Measurements from ENCODE around the gene PRM3. TPM values are rescaled to one million over a fixed set of nuclear protein-coding genes. Genes with fewer than 3 reads are reported as not detected.

Gene PRM3
- total and polyA plus RNA-seq, 4 donors = not detected

GRCh38 chr16:11251525-11252481 is 21.6 kb downstream of the PRM3 start (continued):
- no peak for TF ChIP-seq GABPA (IDR thresholded peaks at IDR 0.05 in 1 of 2, conservative IDR thresholded peaks at IDR 0.05 in 1 of 2)
- TF ChIP-seq, protein P1, sequence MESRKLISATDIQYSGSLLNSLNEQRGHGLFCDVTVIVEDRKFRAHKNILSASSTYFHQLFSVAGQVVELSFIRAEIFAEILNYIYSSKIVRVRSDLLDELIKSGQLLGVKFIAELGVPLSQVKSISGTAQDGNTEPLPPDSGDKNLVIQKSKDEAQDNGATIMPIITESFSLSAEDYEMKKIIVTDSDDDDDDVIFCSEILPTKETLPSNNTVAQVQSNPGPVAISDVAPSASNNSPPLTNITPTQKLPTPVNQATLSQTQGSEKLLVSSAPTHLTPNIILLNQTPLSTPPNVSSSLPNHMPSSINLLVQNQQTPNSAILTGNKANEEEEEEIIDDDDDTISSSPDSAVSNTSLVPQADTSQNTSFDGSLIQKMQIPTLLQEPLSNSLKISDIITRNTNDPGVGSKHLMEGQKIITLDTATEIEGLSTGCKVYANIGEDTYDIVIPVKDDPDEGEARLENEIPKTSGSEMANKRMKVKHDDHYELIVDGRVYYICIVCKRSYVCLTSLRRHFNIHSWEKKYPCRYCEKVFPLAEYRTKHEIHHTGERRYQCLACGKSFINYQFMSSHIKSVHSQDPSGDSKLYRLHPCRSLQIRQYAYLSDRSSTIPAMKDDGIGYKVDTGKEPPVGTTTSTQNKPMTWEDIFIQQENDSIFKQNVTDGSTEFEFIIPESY (IDR thresholded peaks at IDR 0.05) = no peak

GRCh38 chr16:11250786-11251524 is 22.5 kb downstream of the PRM3 start:
- Histone ChIP-seq H3K4me3 (ENCODE audit: low read depth in 1 of 3, low read length in 3 of 3) (no peak overlapping the region), H3K27me3 (ENCODE audit: control insufficient read depth in 4 of 4, insufficient read depth in 4 of 4, low read length in 3 of 4) (no peaks in the 10 kb centered on the region), H3K9ac (ENCODE audit: low read depth in 1 of 2, low read length in 2 of 2) (no peak overlapping the region), H3K9me3 (ENCODE audit: control insufficient read depth in 4 of 4, low read length in 3 of 4) (no peaks in the 10 kb centered on the region), H3K4me1 (ENCODE audit: control insufficient read depth in 4 of 4, insufficient read depth in 4 of 4, low read length in 3 of 4) (peaks cover 0 to 13% (median 11%) of the 10 kb centered on the region in 4 donors), H3K27ac (ENCODE audit: low read depth in 1 of 2, low read length in 2 of 2) (no peak overlapping the region), H3K36me3 (ENCODE audit: control insufficient read depth in 4 of 4, insufficient read depth in 3 of 4, low read depth in 1 of 4, low read length in 3 of 4) (peaks cover 0 to 1% (median 0%) of the 10 kb centered on the region in 4 donors)
- 97% methylated on average over 10 of the region's 10 CpGs for WGBS
- TF ChIP-seq HNF4A (conservative IDR thresholded peaks at IDR 0.05) (no peak), MAX (IDR thresholded peaks at IDR 0.05) (no peak), GABPA (IDR thresholded peaks at IDR 0.05 in 1 of 2, conservative IDR thresholded peaks at IDR 0.05 in 1 of 2) (no peak), SP1 (IDR thresholded peaks at IDR 0.05) (no peak), ATF3 (IDR thresholded peaks at IDR 0.05) (no peak), TAF1 (conservative IDR thresholded peaks at IDR 0.05) (no peak), FOXA2 (IDR thresholded peaks at IDR 0.05) (no peak), HNF4G (IDR thresholded peaks at IDR 0.05) (no peak), EGR1 (IDR thresholded peaks at IDR 0.05; ENCODE audit: low read depth in 2 of 2) (no peak), RXRA (IDR thresholded peaks at IDR 0.05) (no peak), YY1 (IDR thresholded peaks at IDR 0.05) (no peak), NR2F2 (IDR thresholded peaks at IDR 0.05) (no peak), RAD21 (IDR thresholded peaks at IDR 0.05) (no peak), FOXA1 (IDR thresholded peaks at IDR 0.05) (no peak), JUND (IDR thresholded peaks at IDR 0.05) (no peak)
- TF ChIP-seq, protein P1 (IDR thresholded peaks at IDR 0.05) = no peak
- TF ChIP-seq, protein P2, sequence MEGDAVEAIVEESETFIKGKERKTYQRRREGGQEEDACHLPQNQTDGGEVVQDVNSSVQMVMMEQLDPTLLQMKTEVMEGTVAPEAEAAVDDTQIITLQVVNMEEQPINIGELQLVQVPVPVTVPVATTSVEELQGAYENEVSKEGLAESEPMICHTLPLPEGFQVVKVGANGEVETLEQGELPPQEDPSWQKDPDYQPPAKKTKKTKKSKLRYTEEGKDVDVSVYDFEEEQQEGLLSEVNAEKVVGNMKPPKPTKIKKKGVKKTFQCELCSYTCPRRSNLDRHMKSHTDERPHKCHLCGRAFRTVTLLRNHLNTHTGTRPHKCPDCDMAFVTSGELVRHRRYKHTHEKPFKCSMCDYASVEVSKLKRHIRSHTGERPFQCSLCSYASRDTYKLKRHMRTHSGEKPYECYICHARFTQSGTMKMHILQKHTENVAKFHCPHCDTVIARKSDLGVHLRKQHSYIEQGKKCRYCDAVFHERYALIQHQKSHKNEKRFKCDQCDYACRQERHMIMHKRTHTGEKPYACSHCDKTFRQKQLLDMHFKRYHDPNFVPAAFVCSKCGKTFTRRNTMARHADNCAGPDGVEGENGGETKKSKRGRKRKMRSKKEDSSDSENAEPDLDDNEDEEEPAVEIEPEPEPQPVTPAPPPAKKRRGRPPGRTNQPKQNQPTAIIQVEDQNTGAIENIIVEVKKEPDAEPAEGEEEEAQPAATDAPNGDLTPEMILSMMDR (IDR thresholded peaks at IDR 0.05; ENCODE audit: low read depth, low read length, missing input control) = no peak
- no peak for DNase-seq (ENCODE audit: low spot score)
